Hepatocyte (in vitro differentiated cells): ENCODE data around the gene OLFM1. TPM values are rescaled to one million over a fixed set of nuclear protein-coding genes. Genes with fewer than 3 reads are reported as not detected.

ENCODE experiments used
- DNase-seq: peaks from one replicate; pipeline ENCODE4 v3.0.0-alpha.2; 2016; ENCODE audit warnings: low spot score
- H2AFZ ChIP-seq: fragments of 200-600 bp; sonication (generic); 2 replicates; pipeline ENCODE4 v1.6.0; 2016; ENCODE audit warnings: antibody characterized with exemption, mild to moderate bottlenecking
- H3K27ac ChIP-seq: fragments of 200-600 bp; sonication (generic); 2 replicates; pipeline ENCODE4 v1.5.1; 2016; ENCODE audit warnings: mild to moderate bottlenecking
- H3K27me3 ChIP-seq: fragments of 200-600 bp; sonication (generic); 2 replicates; pipeline ENCODE4 v1.6.1; 2016
- H3K36me3 ChIP-seq: fragments of 200-600 bp; sonication (generic); replicated peaks from 2 replicates; pipeline ENCODE4 v1.5.1; 2016; ENCODE audit warnings: low read depth; ENCODE audit not compliant: insufficient read depth
- H3K4me1 ChIP-seq: fragments of 200-600 bp; sonication (generic); 2 replicates; pipeline ENCODE4 v1.5.1; 2016; ENCODE audit warnings: mild to moderate bottlenecking, moderate library complexity; ENCODE audit not compliant: insufficient read depth
- H3K4me2 ChIP-seq: fragments of 200-600 bp; sonication (generic); 2 replicates; pipeline ENCODE4 v1.6.0; 2016
- H3K4me3 ChIP-seq: fragments of 200-600 bp; sonication (generic); 2 replicates; pipeline ENCODE4 v1.5.1; 2016; ENCODE audit warnings: mild to moderate bottlenecking
- H3K79me2 ChIP-seq: fragments of 200-600 bp; sonication (generic); 2 replicates; pipeline ENCODE4 v1.6.0; 2017; ENCODE audit warnings: mild to moderate bottlenecking
- H3K9me2 ChIP-seq: fragments of 200-600 bp; sonication (generic); replicated peaks from 2 replicates; pipeline ENCODE4 v1.6.0; 2017; ENCODE audit warnings: mild to moderate bottlenecking; ENCODE audit not compliant: insufficient read depth
- H3K9me3 ChIP-seq: fragments of 200-600 bp; sonication (generic); 2 replicates; pipeline ENCODE4 v1.5.1; 2016; ENCODE audit warnings: low read depth, mild to moderate bottlenecking
- H4K20me1 ChIP-seq: fragments of 200-600 bp; sonication (generic); 2 replicates; pipeline ENCODE4 v1.6.0; 2016; ENCODE audit warnings: mild to moderate bottlenecking; ENCODE audit not compliant: insufficient read depth, poor library complexity, severe bottlenecking
- CTCF ChIP-seq: fragments of 200-600 bp; sonication (generic); IDR thresholded peaks from 2 replicates; pipeline ENCODE4 v1.5.1; 2016; ENCODE audit warnings: antibody characterized with exemption, mild to moderate bottlenecking; ENCODE audit not compliant: poor library complexity
- EZH2 ChIP-seq: fragments of 200-600 bp; sonication (generic); IDR thresholded peaks from 2 replicates; pipeline ENCODE4 v1.6.1; 2016; ENCODE audit warnings: antibody characterized with exemption, mild to moderate bottlenecking, borderline replicate concordance
- EZH2phosphoT487 ChIP-seq: fragments of 200-600 bp; sonication (generic); IDR thresholded peaks from one replicate; pipeline ENCODE4 v1.6.1; 2018; ENCODE audit warnings: antibody characterized with exemption, mild to moderate bottlenecking, low read depth, moderate library complexity; ENCODE audit not compliant: unreplicated experiment, severe bottlenecking
- WGBS: methylation state at CpG from one replicate; pipeline ENCODE4 v1.1.6; 2016; ENCODE audit warnings: low lambda C conversion rate; ENCODE audit errors: missing lambda C conversion rate; 5-methylcytosine and 5-hydroxymethylcytosine counted together
- polyA plus RNA-seq: library from polyadenylated mRNA; unstranded; fragments of >200 nt; fragmentation: Nextera tagmentation; extraction: Ambion mirVana; gene quantifications from 2 replicates; pipeline ENCODE4 v1.2.1, GENCODE V29; 2016
- total RNA-seq: library from RNA; depleted of rRNA; stranded (reverse); fragments of >200 nt; gene quantifications from 2 replicates; pipeline ENCODE4 v1.2.3, GENCODE V29; 2014

OLFM1 gene
- total and polyA plus RNA-seq, 2 experiments from 2014 or later, result 0.94 to 4.8 TPM

GRCh38 chr9:135152614-135153334, 65.3 kb downstream of the OLFM1 start:
- no peaks in the 10 kb centered on the region for H3K27me3 ChIP-seq
- H3K9me3 ChIP-seq, result no peaks in the 10 kb centered on the region
- no peaks in the 10 kb centered on the region for H3K4me1 ChIP-seq
- peak; percentile 73 for DNase-seq
- H3K9me2 ChIP-seq, result no peaks in the 10 kb centered on the region
- peak overlapping the region; percentile 22 for H3K27ac ChIP-seq
- no peaks in the 10 kb centered on the region for H4K20me1 ChIP-seq
- TF ChIP-seq EZH2 (no peak), EZH2phosphoT487 (no peak), CTCF (no peak)
- 56% methylated on average over 17 of the region's 17 CpGs for WGBS
- no peak overlapping the region for H3K4me3 ChIP-seq
- no peak overlapping the region for H3K4me2 ChIP-seq
- H2AFZ ChIP-seq, result no peak overlapping the region
- no peaks in the 10 kb centered on the region for H3K79me2 ChIP-seq
- H3K36me3 ChIP-seq, result no peaks in the 10 kb centered on the region

DNA sequence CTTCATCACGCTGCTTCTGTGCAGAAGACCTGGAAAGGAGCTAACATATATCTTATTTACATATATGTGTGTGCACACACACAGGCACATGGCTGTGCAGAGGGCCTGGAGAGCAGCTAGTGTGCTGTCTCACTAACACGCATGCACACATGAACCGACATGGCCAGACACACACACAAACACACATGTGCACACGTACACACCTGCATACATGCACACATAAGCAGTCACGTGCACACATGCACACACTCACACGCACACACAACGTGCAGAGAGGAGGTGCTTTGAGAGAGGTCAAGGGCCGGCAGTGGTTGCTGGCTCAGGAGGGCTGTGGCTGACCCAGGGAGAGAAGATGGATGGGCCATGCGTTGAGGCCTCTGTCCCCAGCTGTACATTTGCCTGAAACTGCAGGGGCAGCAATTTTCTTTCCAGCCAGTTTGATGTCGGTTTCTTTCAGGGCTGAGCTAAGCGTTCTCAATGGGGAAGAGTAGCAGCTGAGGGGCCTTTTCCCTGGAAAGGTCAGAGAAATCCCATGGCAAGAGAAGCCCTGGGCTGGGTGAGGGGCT, 66.7 kb downstream of the OLFM1 start:
- no peak for TF ChIP-seq CTCF
- TF ChIP-seq EZH2, result no peak
- TF ChIP-seq EZH2phosphoT487, result no peak
- no peaks in the 10 kb centered on the region for H3K36me3 ChIP-seq
- H2AFZ ChIP-seq, result no peak overlapping the region
- H3K4me1 ChIP-seq, result no peaks in the 10 kb centered on the region
- no peaks in the 10 kb centered on the region for H4K20me1 ChIP-seq
- no peaks in the 10 kb centered on the region for H3K79me2 ChIP-seq
- H3K9me3 ChIP-seq, result no peaks in the 10 kb centered on the region
- H3K9me2 ChIP-seq, result no peaks in the 10 kb centered on the region
- DNase-seq, result no peak
- 91% methylated on average over 11 of the region's 11 CpGs for WGBS
- no peak overlapping the region for H3K4me2 ChIP-seq
- no peak overlapping the region for H3K4me3 ChIP-seq
- H3K27me3 ChIP-seq, result no peaks in the 10 kb centered on the region
- H3K27ac ChIP-seq, result no peak overlapping the region

DNA sequence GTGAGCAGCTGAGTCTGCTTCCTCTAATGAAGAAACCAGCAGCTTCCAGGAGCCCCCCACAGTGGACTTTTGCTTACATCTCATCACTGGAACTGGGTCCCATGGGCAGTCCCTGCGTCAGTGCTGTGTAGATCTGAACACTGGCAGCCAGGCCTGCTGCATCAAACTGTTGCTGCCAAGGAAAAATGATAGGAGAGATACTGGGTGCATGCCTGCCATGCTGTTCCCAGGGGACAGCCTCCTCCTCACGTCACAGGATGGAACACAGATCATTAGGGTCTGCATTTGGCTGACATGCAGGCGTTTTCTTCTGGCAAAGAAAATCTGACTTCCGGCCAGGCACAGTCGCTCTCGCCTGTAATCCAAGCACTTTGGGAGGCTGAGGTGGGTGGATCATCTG, 67.9 kb downstream of the OLFM1 start:
- Histone ChIP-seq H3K27me3 (no peaks in the 10 kb centered on the region), H3K4me1 (no peaks in the 10 kb centered on the region), H3K27ac (no peak overlapping the region), H3K4me2 (no peak overlapping the region), H2AFZ (no peak overlapping the region), H3K79me2 (no peaks in the 10 kb centered on the region), H3K9me2 (no peaks in the 10 kb centered on the region), H3K36me3 (no peaks in the 10 kb centered on the region), H3K4me3 (no peak overlapping the region), H3K9me3 (no peaks in the 10 kb centered on the region), H4K20me1 (no peaks in the 10 kb centered on the region)
- TF ChIP-seq EZH2phosphoT487 (no peak), CTCF (no peak), EZH2 (no peak)
- 90% methylated on average over 6 of the region's 6 CpGs for WGBS
- no peak for DNase-seq
